HG02870 (cell line): Measurements from ENCODE around the gene MYO1E.

ENCODE experiments used
- ATAC-seq: cut with Tn5 transposase; IDR thresholded peaks from one replicate; pipeline ENCODE4 v1.9.1; 2021; ENCODE audit warnings: mild to moderate bottlenecking, moderate library complexity; ENCODE audit not compliant: unreplicated experiment

MYO1E gene

GRCh38 chr15:59205839-59206622 lies 166.6 kb downstream of the MYO1E start:
- no peak for ATAC-seq

- ATAC-seq, result no peak
These were observed 169.0 kb downstream of the MYO1E start for GRCh38 chr15:59203657-59204056.

GRCh38 chr15:59203008-59203407 lies 169.7 kb downstream of the MYO1E start:
- ATAC-seq, result no peak

- ATAC-seq, result no peak
These were observed 172.1 kb downstream of the MYO1E start for GRCh38 chr15:59200560-59200959.

GRCh38 chr15:59199626-59200465 lies 172.8 kb downstream of the MYO1E start:
- no peak for ATAC-seq

- ATAC-seq, result no peak
These were observed 175.2 kb downstream of the MYO1E start for GRCh38 chr15:59197454-59197853.

GRCh38 chr15:59196416-59196815 lies 176.3 kb downstream of the MYO1E start:
- ATAC-seq, result no peak

GRCh38 chr15:59194639-59195325 lies 177.9 kb downstream of the MYO1E start:
- no peak for ATAC-seq

- no peak for ATAC-seq
These were observed 180.8 kb downstream of the MYO1E start for GRCh38 chr15:59191855-59192237.

GRCh38 chr15:59190291-59190690 lies 182.4 kb downstream of the MYO1E start:
- ATAC-seq, result no peak

- no peak for ATAC-seq
These were observed 183.4 kb downstream of the MYO1E start for GRCh38 chr15:59189241-59189640.

GRCh38 chr15:59186501-59186900 lies 186.2 kb downstream of the MYO1E start:
- no peak for ATAC-seq

GRCh38 chr15:59185725-59186124 lies 186.9 kb downstream of the MYO1E start:
- ATAC-seq, result no peak

- no peak for ATAC-seq
These were observed 191.6 kb downstream of the MYO1E start for GRCh38 chr15:59180945-59181600.

- no peak for ATAC-seq
These were observed 193.0 kb downstream of the MYO1E start for GRCh38 chr15:59179717-59180116.

GRCh38 chr15:59178151-59178695 lies 194.4 kb downstream of the MYO1E start:
- ATAC-seq, result no peak

GRCh38 chr15:59177317-59177660 lies 195.4 kb downstream of the MYO1E start:
- no peak for ATAC-seq

- ATAC-seq, result no peak
These were observed 195.9 kb downstream of the MYO1E start for GRCh38 chr15:59176653-59177316.

- no peak for ATAC-seq
These were observed 197.5 kb downstream of the MYO1E start for GRCh38 chr15:59174835-59175831.
